Spleen (tissue), 7 donors: Measurements from ENCODE around the gene PILRB.

Experiments used
- POLR2A ChIP-seq, 3 donors: fragments of 450-650 bp; IDR thresholded peaks; one replicate each; pipeline ENCODE4 v1.5.1; 2017; ENCODE audit warnings: antibody characterized with exemption in 3 of 3, mild to moderate bottlenecking in 1 of 3
- TF ChIP-seq, protein P1 (sequence below), 11 experiments: fragments of 200-600 bp in 7 of 11; fragments of 450-650 bp in 4 of 11; sonication (generic) in 4 of 11; IDR thresholded peaks in 8 of 11; conservative IDR thresholded peaks in 3 of 11; 1 replicate in 7 of 11; 2 replicates in 4 of 11; pipeline versions ENCODE4 v1.4.0 to v1.8.0; 2016 to 2021; ENCODE audit warnings: antibody characterized with exemption in 11 of 11, inconsistent platforms in 4 of 11, mild to moderate bottlenecking in 1 of 11
- donor health status: DM: no; HTN: no; CAD: no; lungs with moderate emphysema.
- donor health status: DM: no; HTN: no; CAD: no.
- donor health status: DM: no; HTN: no; CAD: no.

DNA sequence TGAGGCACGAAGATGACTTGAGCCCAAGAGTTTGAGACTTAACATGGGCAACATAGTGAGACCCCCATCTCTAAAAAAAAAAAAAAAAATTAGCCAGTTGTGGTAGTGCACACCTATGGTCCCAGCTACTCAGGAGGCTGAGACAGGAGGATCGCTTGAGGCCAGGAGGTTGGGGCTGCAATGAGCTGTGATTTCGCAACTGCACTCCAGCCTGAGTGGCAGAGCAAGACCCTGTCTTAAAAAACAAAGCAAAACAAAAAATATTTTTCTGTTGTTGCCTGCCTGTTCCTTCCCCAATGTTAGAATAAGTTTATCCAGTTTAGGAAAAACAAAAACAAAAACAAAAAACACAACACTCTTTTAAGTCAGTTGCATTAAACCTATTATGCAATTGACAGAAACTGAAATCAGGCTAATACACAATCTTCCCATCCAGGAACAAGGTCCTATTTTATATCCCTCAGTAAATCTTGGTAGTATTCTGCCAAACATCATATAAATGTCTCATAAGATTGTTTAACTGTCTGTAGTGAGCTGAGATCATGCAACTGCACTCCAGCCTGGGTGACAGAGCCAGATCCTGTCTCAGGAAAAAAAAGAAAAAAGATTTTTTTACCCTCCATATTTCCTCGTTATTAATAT lies 20.3 kb downstream of the PILRB start:
- TF ChIP-seq, protein P1, sequence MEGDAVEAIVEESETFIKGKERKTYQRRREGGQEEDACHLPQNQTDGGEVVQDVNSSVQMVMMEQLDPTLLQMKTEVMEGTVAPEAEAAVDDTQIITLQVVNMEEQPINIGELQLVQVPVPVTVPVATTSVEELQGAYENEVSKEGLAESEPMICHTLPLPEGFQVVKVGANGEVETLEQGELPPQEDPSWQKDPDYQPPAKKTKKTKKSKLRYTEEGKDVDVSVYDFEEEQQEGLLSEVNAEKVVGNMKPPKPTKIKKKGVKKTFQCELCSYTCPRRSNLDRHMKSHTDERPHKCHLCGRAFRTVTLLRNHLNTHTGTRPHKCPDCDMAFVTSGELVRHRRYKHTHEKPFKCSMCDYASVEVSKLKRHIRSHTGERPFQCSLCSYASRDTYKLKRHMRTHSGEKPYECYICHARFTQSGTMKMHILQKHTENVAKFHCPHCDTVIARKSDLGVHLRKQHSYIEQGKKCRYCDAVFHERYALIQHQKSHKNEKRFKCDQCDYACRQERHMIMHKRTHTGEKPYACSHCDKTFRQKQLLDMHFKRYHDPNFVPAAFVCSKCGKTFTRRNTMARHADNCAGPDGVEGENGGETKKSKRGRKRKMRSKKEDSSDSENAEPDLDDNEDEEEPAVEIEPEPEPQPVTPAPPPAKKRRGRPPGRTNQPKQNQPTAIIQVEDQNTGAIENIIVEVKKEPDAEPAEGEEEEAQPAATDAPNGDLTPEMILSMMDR (IDR thresholded peaks at IDR 0.05 in 8 of 11, conservative IDR thresholded peaks at IDR 0.05 in 3 of 11): no peak
- TF ChIP-seq POLR2A (IDR thresholded peaks at IDR 0.05): no peak
